ENCODE measurements around the gene BORCS5.

The BORCS5 gene

DNA sequence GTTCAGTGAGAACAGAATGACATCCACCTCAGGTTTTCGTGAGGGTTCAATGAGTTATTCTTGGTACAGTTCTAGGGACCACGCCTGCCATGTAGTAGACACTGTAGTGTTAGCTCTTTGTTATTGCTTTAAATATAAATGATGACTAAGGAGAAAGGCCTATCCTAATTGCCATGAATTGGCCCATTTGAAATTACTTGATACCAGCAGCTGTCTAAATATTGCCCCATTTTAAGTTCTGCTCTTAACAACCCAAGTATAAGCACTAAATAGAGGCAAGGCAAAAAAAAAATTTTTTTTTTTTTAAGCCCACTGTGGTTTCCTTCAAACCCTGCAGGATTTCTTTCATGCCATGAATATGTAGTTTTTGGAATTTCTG, 84.5 kb downstream of the BORCS5 start:
- Histone ChIP-seq H3K27me3 (ENCODE audit: control insufficient read depth, low read length) (no peaks in the 10 kb centered on the region), H3K36me3 (ENCODE audit: control insufficient read depth, low read length) (no peaks in the 10 kb centered on the region; the same call in 1 of the 2 replicates), H3F3A (ENCODE audit: control insufficient read depth, insufficient read depth) (no peaks in the 10 kb centered on the region), H3K9me2 (replicated peaks; ENCODE audit: control insufficient read depth, low read length) (no peaks in the 10 kb centered on the region), H3K4me1 (ENCODE audit: control insufficient read depth, low read length) (no peaks in the 10 kb centered on the region), H3K79me2 (ENCODE audit: control insufficient read depth, low read length) (no peaks in the 10 kb centered on the region), H3K27ac (ENCODE audit: low read depth, low read length) (no peak overlapping the region), H4K20me1 (ENCODE audit: control insufficient read depth, insufficient read depth, low read depth, low read length) (no peaks in the 10 kb centered on the region), H3K4me2 (ENCODE audit: low read length) (no peak overlapping the region), H3K4me3 (ENCODE audit: low read length) (no peak overlapping the region), H3K9me3 (ENCODE audit: control insufficient read depth, insufficient read depth, low read length) (no peaks in the 10 kb centered on the region)
- TF ChIP-seq EZH2phosphoT487 (IDR thresholded peaks at IDR 0.05; ENCODE audit: borderline replicate concordance, low read length): no peak

DNA sequence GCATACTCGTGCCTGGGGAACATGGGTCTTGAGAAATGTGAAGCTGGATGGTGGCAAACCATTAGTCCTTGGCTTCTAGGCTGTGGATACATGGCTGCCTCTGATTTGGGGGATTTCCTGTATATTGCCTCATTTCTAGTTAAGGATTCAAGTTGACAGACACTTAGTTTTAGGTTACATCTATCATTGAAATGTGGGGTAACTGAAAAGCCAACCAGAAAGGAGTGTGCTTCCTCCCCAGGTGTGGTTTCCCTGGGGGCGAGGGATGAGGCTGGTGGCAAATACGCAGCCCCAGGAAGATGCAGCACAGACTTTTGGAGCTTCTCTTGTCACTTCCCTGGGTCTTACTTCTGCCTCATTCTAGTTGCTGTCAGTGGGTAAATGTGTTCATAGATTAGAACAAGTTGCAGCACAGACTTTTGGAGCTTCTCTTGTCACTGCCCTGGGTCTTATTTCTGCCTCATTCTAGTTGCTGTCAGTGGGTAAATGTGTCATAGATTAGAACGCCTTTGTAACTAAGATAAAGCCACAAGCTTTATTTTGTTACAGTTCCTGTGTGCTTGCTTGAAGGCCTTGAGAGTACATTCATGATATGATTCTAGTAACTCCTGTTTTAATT, 85.1 kb downstream of the BORCS5 start:
- no peak overlapping the region for H3K4me3 ChIP-seq (ENCODE audit: low read length)
- no peaks in the 10 kb centered on the region for H3K4me1 ChIP-seq (ENCODE audit: control insufficient read depth, low read length)
- TF ChIP-seq EZH2phosphoT487 (IDR thresholded peaks at IDR 0.05; ENCODE audit: borderline replicate concordance, low read length): no peak
- TF ChIP-seq, protein P1, sequence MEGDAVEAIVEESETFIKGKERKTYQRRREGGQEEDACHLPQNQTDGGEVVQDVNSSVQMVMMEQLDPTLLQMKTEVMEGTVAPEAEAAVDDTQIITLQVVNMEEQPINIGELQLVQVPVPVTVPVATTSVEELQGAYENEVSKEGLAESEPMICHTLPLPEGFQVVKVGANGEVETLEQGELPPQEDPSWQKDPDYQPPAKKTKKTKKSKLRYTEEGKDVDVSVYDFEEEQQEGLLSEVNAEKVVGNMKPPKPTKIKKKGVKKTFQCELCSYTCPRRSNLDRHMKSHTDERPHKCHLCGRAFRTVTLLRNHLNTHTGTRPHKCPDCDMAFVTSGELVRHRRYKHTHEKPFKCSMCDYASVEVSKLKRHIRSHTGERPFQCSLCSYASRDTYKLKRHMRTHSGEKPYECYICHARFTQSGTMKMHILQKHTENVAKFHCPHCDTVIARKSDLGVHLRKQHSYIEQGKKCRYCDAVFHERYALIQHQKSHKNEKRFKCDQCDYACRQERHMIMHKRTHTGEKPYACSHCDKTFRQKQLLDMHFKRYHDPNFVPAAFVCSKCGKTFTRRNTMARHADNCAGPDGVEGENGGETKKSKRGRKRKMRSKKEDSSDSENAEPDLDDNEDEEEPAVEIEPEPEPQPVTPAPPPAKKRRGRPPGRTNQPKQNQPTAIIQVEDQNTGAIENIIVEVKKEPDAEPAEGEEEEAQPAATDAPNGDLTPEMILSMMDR (IDR thresholded peaks at IDR 0.05; ENCODE audit: low read depth, low read length, poor library complexity, severe bottlenecking): no peak
- H3K4me2 ChIP-seq (ENCODE audit: low read length): no peak overlapping the region
- no peaks in the 10 kb centered on the region for H3K79me2 ChIP-seq (ENCODE audit: control insufficient read depth, low read length)
- H3F3A ChIP-seq (ENCODE audit: control insufficient read depth, insufficient read depth): no peaks in the 10 kb centered on the region
- no peaks in the 10 kb centered on the region for H3K36me3 ChIP-seq (ENCODE audit: control insufficient read depth, low read length)
- no peaks in the 10 kb centered on the region for H3K27me3 ChIP-seq (ENCODE audit: control insufficient read depth, low read length)
- H3K27ac ChIP-seq (ENCODE audit: low read depth, low read length): no peak overlapping the region
- no peaks in the 10 kb centered on the region for H4K20me1 ChIP-seq (ENCODE audit: control insufficient read depth, insufficient read depth, low read depth, low read length)
- H3K9me3 ChIP-seq (ENCODE audit: control insufficient read depth, insufficient read depth, low read length): no peaks in the 10 kb centered on the region
- no peaks in the 10 kb centered on the region for H3K9me2 ChIP-seq (replicated peaks; ENCODE audit: control insufficient read depth, low read length)

DNA sequence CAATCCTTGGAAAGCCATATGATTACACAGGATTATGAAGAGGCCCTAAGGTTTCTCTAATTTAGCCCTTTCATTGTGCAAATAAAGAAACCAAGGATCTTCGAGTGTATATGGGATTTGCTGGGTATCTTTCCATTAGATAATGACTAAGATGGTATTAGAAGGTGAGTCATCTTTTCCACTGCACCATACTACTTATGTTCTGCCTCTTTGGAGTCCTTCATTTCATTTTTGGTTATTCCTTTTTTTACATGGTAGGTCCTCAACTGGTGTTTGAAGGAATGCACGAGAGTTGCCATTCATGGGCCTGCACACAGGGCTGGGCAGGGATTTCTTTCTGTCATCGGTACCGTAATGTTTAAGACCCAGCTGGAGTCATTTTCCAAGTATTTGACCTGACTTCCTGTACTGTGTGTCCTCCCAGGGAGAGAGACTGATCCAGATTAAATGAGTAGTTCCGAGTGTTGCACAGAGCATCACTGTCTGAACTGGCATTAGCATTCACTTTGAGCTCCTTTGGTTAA, 85.7 kb downstream of the BORCS5 start:
- Histone ChIP-seq H3K9me3 (ENCODE audit: control insufficient read depth, insufficient read depth, low read length) (no peaks in the 10 kb centered on the region), H3F3A (ENCODE audit: control insufficient read depth, insufficient read depth) (no peaks in the 10 kb centered on the region), H4K20me1 (ENCODE audit: control insufficient read depth, insufficient read depth, low read depth, low read length) (no peaks in the 10 kb centered on the region), H3K79me2 (ENCODE audit: control insufficient read depth, low read length) (no peaks in the 10 kb centered on the region), H3K9me2 (replicated peaks; ENCODE audit: control insufficient read depth, low read length) (no peaks in the 10 kb centered on the region), H3K27me3 (ENCODE audit: control insufficient read depth, low read length) (no peaks in the 10 kb centered on the region), H3K36me3 (ENCODE audit: control insufficient read depth, low read length) (no peaks in the 10 kb centered on the region), H3K4me1 (ENCODE audit: control insufficient read depth, low read length) (no peaks in the 10 kb centered on the region), H3K4me2 (ENCODE audit: low read length) (no peak overlapping the region), H3K27ac (ENCODE audit: low read depth, low read length) (no peak overlapping the region), H3K4me3 (ENCODE audit: low read length) (no peak overlapping the region)
- TF ChIP-seq EZH2phosphoT487 (IDR thresholded peaks at IDR 0.05; ENCODE audit: borderline replicate concordance, low read length): no peak
- TF ChIP-seq, protein P1 (IDR thresholded peaks at IDR 0.05; ENCODE audit: low read depth, low read length, poor library complexity, severe bottlenecking): no peak

DNA sequence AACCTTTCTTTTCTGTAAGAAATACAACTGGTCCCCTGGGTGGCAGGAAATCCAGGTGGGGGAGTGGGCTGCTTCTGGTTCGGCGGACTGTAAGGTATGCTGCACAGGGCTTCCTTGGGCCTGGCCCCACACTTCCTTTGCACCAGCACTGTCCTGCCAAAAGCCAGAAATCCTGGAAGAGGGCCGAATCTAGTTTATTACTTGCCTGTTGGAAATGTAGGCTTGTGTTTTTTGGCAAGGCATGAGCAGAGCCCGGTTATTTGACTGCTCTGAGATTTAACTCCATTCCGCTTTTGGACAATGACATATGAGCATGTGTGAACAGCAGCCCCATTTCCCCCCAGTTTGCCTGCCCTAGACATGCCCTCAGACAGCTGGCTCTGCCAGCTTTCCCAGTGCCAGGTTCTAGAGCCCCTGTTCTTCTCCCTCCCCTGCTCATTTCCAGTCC, 86.6 kb downstream of the BORCS5 start:
- no peaks in the 10 kb centered on the region for H3K79me2 ChIP-seq (ENCODE audit: control insufficient read depth, low read length)
- H3K4me1 ChIP-seq (ENCODE audit: control insufficient read depth, low read length): no peaks in the 10 kb centered on the region
- H3K27ac ChIP-seq (ENCODE audit: low read depth, low read length): no peak overlapping the region
- TF ChIP-seq, protein P1 (IDR thresholded peaks at IDR 0.05; ENCODE audit: low read depth, low read length, poor library complexity, severe bottlenecking): no peak
- no peak for TF ChIP-seq EZH2phosphoT487 (IDR thresholded peaks at IDR 0.05; ENCODE audit: borderline replicate concordance, low read length)
- H3F3A ChIP-seq (ENCODE audit: control insufficient read depth, insufficient read depth): no peaks in the 10 kb centered on the region
- no peaks in the 10 kb centered on the region for H3K9me2 ChIP-seq (replicated peaks; ENCODE audit: control insufficient read depth, low read length)
- H4K20me1 ChIP-seq (ENCODE audit: control insufficient read depth, insufficient read depth, low read depth, low read length): no peaks in the 10 kb centered on the region
- no peak overlapping the region for H3K4me3 ChIP-seq (ENCODE audit: low read length)
- H3K36me3 ChIP-seq (ENCODE audit: control insufficient read depth, low read length): no peaks in the 10 kb centered on the region
- H3K9me3 ChIP-seq (ENCODE audit: control insufficient read depth, insufficient read depth, low read length): no peaks in the 10 kb centered on the region
- no peaks in the 10 kb centered on the region for H3K27me3 ChIP-seq (ENCODE audit: control insufficient read depth, low read length)
- no peak overlapping the region for H3K4me2 ChIP-seq (ENCODE audit: low read length)
